Fibroblast of lung (primary cell): Measurements from ENCODE around the gene TDRD1. TPM values are rescaled to one million over a fixed set of nuclear protein-coding genes. Genes with fewer than 3 reads are reported as not detected.

ENCODE experiments used
- DNase-seq, 2 donors: peaks; one replicate each; pipeline versions ENCODE4 v3.0.0 to v3.0.0-alpha.2; 2010; ENCODE audit warnings: low read depth in 2 of 2
- H2AFZ ChIP-seq: 2 replicates; pipeline ENCODE4 v1.5.1; 2012; ENCODE audit warnings: low read length, control low read depth, inconsistent platforms
- H3K27ac ChIP-seq: 2 replicates; pipeline ENCODE4 v1.5.1; 2011; ENCODE audit warnings: low read length, control low read depth; ENCODE audit not compliant: insufficient read depth
- H3K27me3 ChIP-seq: 2 replicates; pipeline ENCODE4 v1.5.1; 2011; ENCODE audit warnings: mild to moderate bottlenecking, low read length; ENCODE audit not compliant: control insufficient read depth, insufficient read depth
- H3K36me3 ChIP-seq: 2 replicates; pipeline ENCODE4 v1.5.1; 2011; ENCODE audit warnings: low read length; ENCODE audit not compliant: control insufficient read depth, insufficient read depth
- H3K4me1 ChIP-seq: 2 replicates; pipeline ENCODE4 v1.5.1; 2011; ENCODE audit warnings: low read length; ENCODE audit not compliant: control insufficient read depth, insufficient read depth; ENCODE audit errors: extremely low read depth
- H3K4me2 ChIP-seq: 2 replicates; pipeline ENCODE4 v1.5.1; 2011; ENCODE audit warnings: low read length, control low read depth; ENCODE audit not compliant: insufficient read depth; ENCODE audit errors: extremely low read depth
- H3K4me3 ChIP-seq, 4 experiments: fragments of 200-600 bp in 1 of 4; sonication (generic) in 1 of 4; replicated peaks in 1 of 4; 2 replicates each; pipeline ENCODE4 v1.5.1; 2011 to 2016; ENCODE audit warnings: low read length in 4 of 4, low read depth in 3 of 4, mild to moderate bottlenecking in 3 of 4, control low read depth in 2 of 4, inconsistent platforms in 1 of 4, mixed read lengths in 1 of 4; ENCODE audit not compliant: insufficient read depth in 1 of 4; ENCODE audit errors: control extremely low read depth in 1 of 4
- H3K79me2 ChIP-seq: 2 replicates; pipeline ENCODE4 v1.5.1; 2012; ENCODE audit warnings: mild to moderate bottlenecking, low read length, inconsistent platforms; ENCODE audit not compliant: control insufficient read depth, insufficient read depth
- H3K9ac ChIP-seq: 2 replicates; pipeline ENCODE4 v1.5.1; 2011; ENCODE audit warnings: mild to moderate bottlenecking, low read length, control low read depth; ENCODE audit not compliant: insufficient read depth
- H3K9me3 ChIP-seq: 2 replicates; pipeline ENCODE4 v1.5.1; 2012; ENCODE audit warnings: low read depth, low read length; ENCODE audit not compliant: control insufficient read depth, insufficient read depth
- H4K20me1 ChIP-seq: 2 replicates; pipeline ENCODE4 v1.5.1; 2011; ENCODE audit warnings: low read length; ENCODE audit not compliant: control insufficient read depth, insufficient read depth; ENCODE audit errors: extremely low read depth
- CTCF ChIP-seq, 2 donors: IDR thresholded peaks in 1 of 2; conservative IDR thresholded peaks in 1 of 2; 1 replicate in 1 of 2; 2 replicates in 1 of 2; pipeline ENCODE4 v1.5.1; 2011 to 2012; ENCODE audit warnings: low read length in 2 of 2, control low read depth in 1 of 2, inconsistent platforms in 1 of 2, low read depth in 1 of 2, mild to moderate bottlenecking in 1 of 2
- EZH2 ChIP-seq: IDR thresholded peaks from 2 replicates; pipeline ENCODE4 v1.5.1; 2012; ENCODE audit warnings: low read length, control low read depth, mild to moderate bottlenecking; ENCODE audit errors: missing control alignments
- polyA plus RNA-seq, 2 donors: library from polyadenylated mRNA; depleted of rRNA in 1 of 2; stranded (reverse) in 1 of 2; unstranded in 1 of 2; fragments of >200 nt; gene quantifications; 2 replicates each; pipeline ENCODE4 v1.2.1, GENCODE V29; 2011 to 2012; ENCODE audit warnings: missing spikeins in 1 of 2
- total RNA-seq: library from RNA; depleted of rRNA; stranded (reverse); fragments of >200 nt; gene quantifications from 2 replicates; pipeline ENCODE4 v1.2.1, GENCODE V29; 2014

The TDRD1 gene
- total and polyA plus RNA-seq, 2 donors (not counting 1 experiment from before 2014, with no cell fraction given), result 0.22 TPM; not detected in 1

GRCh38 chr10:114278140-114278883, 99.2 kb downstream of the TDRD1 start:
- Histone ChIP-seq H3K9ac (no peak overlapping the region), H3K36me3 (no peaks in the 10 kb centered on the region), H3K4me2 (no peak overlapping the region), H3K4me1 (no peaks in the 10 kb centered on the region), H3K27me3 (peaks cover 19% of the 10 kb centered on the region), H3K4me3 (no peak overlapping the region), H3K79me2 (no peaks in the 10 kb centered on the region), H3K27ac (no peak overlapping the region), H3K9me3 (no peaks in the 10 kb centered on the region), H4K20me1 (no peaks in the 10 kb centered on the region), H2AFZ (no peak overlapping the region)
- TF ChIP-seq CTCF (conservative IDR thresholded peaks at IDR 0.05 in 1 of 2, IDR thresholded peaks at IDR 0.05 in 1 of 2; ENCODE audit: low read depth in 1 of 2, low read length in 2 of 2) (no peak), EZH2 (no peak)
- DNase-seq, result no peak

- Histone ChIP-seq H3K4me1 (no peaks in the 10 kb centered on the region), H3K9me3 (no peaks in the 10 kb centered on the region), H3K79me2 (no peaks in the 10 kb centered on the region), H2AFZ (no peak overlapping the region), H4K20me1 (no peaks in the 10 kb centered on the region), H3K4me3 (no peak overlapping the region), H3K27me3 (peaks cover 21% of the 10 kb centered on the region), H3K4me2 (no peak overlapping the region), H3K36me3 (no peaks in the 10 kb centered on the region), H3K27ac (no peak overlapping the region), H3K9ac (no peak overlapping the region)
- no peak for DNase-seq
- TF ChIP-seq CTCF (conservative IDR thresholded peaks at IDR 0.05 in 1 of 2, IDR thresholded peaks at IDR 0.05 in 1 of 2; ENCODE audit: low read depth in 1 of 2, low read length in 2 of 2) (no peak), EZH2 (no peak)
Measured at GRCh38 chr10:114278884-114279191, 99.7 kb downstream of the TDRD1 start.

- TF ChIP-seq CTCF (conservative IDR thresholded peaks at IDR 0.05 in 1 of 2, IDR thresholded peaks at IDR 0.05 in 1 of 2; ENCODE audit: low read depth in 1 of 2, low read length in 2 of 2) (no peak), EZH2 (no peak)
- Histone ChIP-seq H3K4me2 (no peak overlapping the region), H4K20me1 (no peaks in the 10 kb centered on the region), H3K79me2 (no peaks in the 10 kb centered on the region), H3K4me1 (no peaks in the 10 kb centered on the region), H3K4me3 (no peak overlapping the region), H3K27ac (no peak overlapping the region), H3K27me3 (peaks cover 23% of the 10 kb centered on the region), H3K36me3 (no peaks in the 10 kb centered on the region), H2AFZ (no peak overlapping the region), H3K9ac (no peak overlapping the region), H3K9me3 (no peaks in the 10 kb centered on the region)
- no peak for DNase-seq
Measured at GRCh38 chr10:114279289-114279688, 100.1 kb downstream of the TDRD1 start.
